ENCODE data around the gene CRB2.

CRB2 gene

GRCh38 chr9:123362856-123363255 is 6.9 kb downstream of the CRB2 start:
- no peak for DNase-seq (ENCODE audit: low read depth in 2 of 2, low spot score in 1 of 2)

- DNase-seq (ENCODE audit: low read depth in 2 of 2, low spot score in 1 of 2): no peak
Observed at GRCh38 chr9:123364241-123364824, 8.3 kb downstream of the CRB2 start.

GRCh38 chr9:123365287-123365880 is 9.4 kb downstream of the CRB2 start:
- DNase-seq (ENCODE audit: low read depth in 2 of 2, low spot score in 1 of 2): no peak

- no peak for DNase-seq (ENCODE audit: low read depth in 2 of 2, low spot score in 1 of 2)
Observed at GRCh38 chr9:123365881-123366528, 10.0 kb downstream of the CRB2 start.

- DNase-seq (ENCODE audit: low read depth in 2 of 2, low spot score in 1 of 2): no peak
Observed at GRCh38 chr9:123368023-123368422, 12.0 kb downstream of the CRB2 start.

GRCh38 chr9:123368536-123369153 is 12.6 kb downstream of the CRB2 start:
- no peak for DNase-seq (ENCODE audit: low read depth in 2 of 2, low spot score in 1 of 2)

GRCh38 chr9:123369296-123369695 is 13.3 kb downstream of the CRB2 start:
- DNase-seq (ENCODE audit: low read depth in 2 of 2, low spot score in 1 of 2): no peak

GRCh38 chr9:123370108-123370507 is 14.1 kb downstream of the CRB2 start:
- no peak for DNase-seq (ENCODE audit: low read depth in 2 of 2, low spot score in 1 of 2)

- no peak for DNase-seq (ENCODE audit: low read depth in 2 of 2, low spot score in 1 of 2)
Observed at GRCh38 chr9:123370526-123371227, 14.7 kb downstream of the CRB2 start.

- DNase-seq (ENCODE audit: low read depth in 2 of 2, low spot score in 1 of 2): no peak
Observed at GRCh38 chr9:123371228-123371584, 15.2 kb downstream of the CRB2 start.

GRCh38 chr9:123371805-123372590 is 16.0 kb downstream of the CRB2 start:
- no peak for DNase-seq (ENCODE audit: low read depth in 2 of 2, low spot score in 1 of 2)

- no peak for DNase-seq (ENCODE audit: low read depth in 2 of 2, low spot score in 1 of 2)
Observed at GRCh38 chr9:123372766-123373446, 16.9 kb downstream of the CRB2 start.

- no peak for DNase-seq (ENCODE audit: low read depth in 2 of 2, low spot score in 1 of 2)
Observed at GRCh38 chr9:123373447-123373923, 17.5 kb downstream of the CRB2 start.

GRCh38 chr9:123373946-123374345 is 17.9 kb downstream of the CRB2 start:
- no peak for DNase-seq (ENCODE audit: low read depth in 2 of 2, low spot score in 1 of 2)

GRCh38 chr9:123375469-123376132 is 19.6 kb downstream of the CRB2 start:
- DNase-seq (ENCODE audit: low read depth in 2 of 2, low spot score in 1 of 2): no peak

- DNase-seq (ENCODE audit: low read depth in 2 of 2, low spot score in 1 of 2): no peak
Observed at GRCh38 chr9:123376218-123377071, 20.4 kb downstream of the CRB2 start.

- no peak for DNase-seq (ENCODE audit: low read depth in 2 of 2, low spot score in 1 of 2)
Observed at GRCh38 chr9:123377211-123377971, 21.4 kb downstream of the CRB2 start.

- no peak for DNase-seq (ENCODE audit: low read depth in 2 of 2, low spot score in 1 of 2)
Observed at GRCh38 chr9:123378025-123378424, 22.0 kb downstream of the CRB2 start.

Measured in stimulated activated CD8-positive, alpha-beta memory T cell treated with anti-CD3 and anti-CD28 coated beads, Interleukin-4, amount 100 ng/mL, for 1 hour (primary cell).